HepG2 (cell line): Measurements from ENCODE around the gene NKD1. TPM values are rescaled to one million over a fixed set of nuclear protein-coding genes. Genes with fewer than 3 reads are reported as not detected.

ENCODE experiments used
- ATAD3A ChIP-seq: sonication (generic); formaldehyde crosslinking; IDR thresholded peaks from 2 replicates; pipeline ENCODE4 v1.4.0; 2020; ENCODE audit warnings: missing genetic modification reagents
- CREM ChIP-seq, 2 experiments: sonication (generic) in 1 of 2; formaldehyde crosslinking in 1 of 2; IDR thresholded peaks; 2 replicates each; pipeline versions ENCODE4 v1.4.0 to v1.6.1; 2016 to 2020; ENCODE audit warnings: antibody characterized with exemption in 1 of 2, mild to moderate bottlenecking in 1 of 2, missing genetic modification reagents in 1 of 2
- GZF1 ChIP-seq: sonication (generic); formaldehyde crosslinking; IDR thresholded peaks from 2 replicates; pipeline ENCODE4 v1.5.1; 2020; ENCODE audit warnings: mild to moderate bottlenecking, missing genetic modification reagents
- HHEX ChIP-seq: IDR thresholded peaks from 2 replicates; pipeline ENCODE4 v1.6.1; 2016; ENCODE audit warnings: control low read depth
- HNF4G ChIP-seq, 2 experiments: sonication (generic) in 1 of 2; formaldehyde crosslinking in 1 of 2; IDR thresholded peaks; 2 replicates each; pipeline versions ENCODE4 v1.4.0 to v1.6.1; 2011 to 2020; ENCODE audit warnings: borderline replicate concordance in 2 of 2, low read depth in 2 of 2, mild to moderate bottlenecking in 2 of 2, low read length in 1 of 2, missing genetic modification reagents in 1 of 2, moderate library complexity in 1 of 2
- HNRNPL ChIP-seq: fragments of 200-400 bp; formaldehyde crosslinking; IDR thresholded peaks from 2 replicates; pipeline ENCODE4 v1.6.1; 2017; ENCODE audit warnings: mild to moderate bottlenecking, low read depth, low read length
- NFKB2 ChIP-seq: sonication (generic); formaldehyde crosslinking; IDR thresholded peaks from 2 replicates; pipeline ENCODE4 v1.4.0; 2020; ENCODE audit warnings: missing genetic modification reagents, borderline replicate concordance
- NR2F2 ChIP-seq: IDR thresholded peaks from 2 replicates; pipeline ENCODE4 v1.6.1; 2012; ENCODE audit warnings: low read depth, inconsistent platforms, borderline replicate concordance
- RAD21 ChIP-seq: fragments of 450-650 bp; formaldehyde crosslinking; IDR thresholded peaks from 2 replicates; pipeline ENCODE4 v1.5.0; 2020; ENCODE audit warnings: mild to moderate bottlenecking
- SATB2 ChIP-seq: sonication (generic); formaldehyde crosslinking; IDR thresholded peaks from 2 replicates; pipeline ENCODE4 v1.5.0; 2020; ENCODE audit warnings: missing genetic modification reagents
- SNAPC2 ChIP-seq: sonication (generic); formaldehyde crosslinking; IDR thresholded peaks from 2 replicates; pipeline ENCODE4 v1.8.1; 2022; ENCODE audit warnings: mild to moderate bottlenecking, missing genetic modification reagents
- SRY ChIP-seq: sonication (generic); formaldehyde crosslinking; IDR thresholded peaks from 2 replicates; pipeline ENCODE4 v1.8.0; 2022; ENCODE audit warnings: mild to moderate bottlenecking, missing genetic modification reagents
- SUZ12 ChIP-seq: fragments of 150-350 bp; IDR thresholded peaks from 2 replicates; pipeline ENCODE4 v1.6.1; 2014; ENCODE audit warnings: low read depth, low read length
- TCF12 ChIP-seq, 2 experiments: fragments of 450-650 bp in 1 of 2; sonication (generic) in 1 of 2; formaldehyde crosslinking in 1 of 2; IDR thresholded peaks; 2 replicates each; pipeline versions ENCODE4 v1.6.1 to v1.8.0; 2017 to 2022; ENCODE audit warnings: antibody characterized with exemption in 1 of 2, mild to moderate bottlenecking in 1 of 2, missing genetic modification reagents in 1 of 2, moderate library complexity in 1 of 2
- THAP8 ChIP-seq: sonication (generic); formaldehyde crosslinking; IDR thresholded peaks from 2 replicates; pipeline ENCODE4 v1.5.1; 2020; ENCODE audit warnings: missing genetic modification reagents, mild to moderate bottlenecking, borderline replicate concordance
- ZFY ChIP-seq: sonication (generic); formaldehyde crosslinking; IDR thresholded peaks from 2 replicates; pipeline ENCODE4 v1.4.0; 2020; ENCODE audit warnings: missing genetic modification reagents
- ZHX1 ChIP-seq: sonication (generic); formaldehyde crosslinking; IDR thresholded peaks from 2 replicates; pipeline ENCODE4 v1.8.1; 2022; ENCODE audit warnings: low read depth, mild to moderate bottlenecking, missing genetic modification reagents
- ZMYM4 ChIP-seq: sonication (generic); formaldehyde crosslinking; IDR thresholded peaks from 2 replicates; pipeline ENCODE4 v1.8.1; 2023; ENCODE audit warnings: mild to moderate bottlenecking, missing genetic modification reagents
- ZNF382 ChIP-seq: sonication (generic); formaldehyde crosslinking; IDR thresholded peaks from 2 replicates; pipeline ENCODE4 v1.5.0; 2020; ENCODE audit warnings: missing genetic modification reagents, mild to moderate bottlenecking, borderline replicate concordance
- ZNF503 ChIP-seq: sonication (generic); formaldehyde crosslinking; IDR thresholded peaks from 2 replicates; pipeline ENCODE4 v1.4.0; 2020; ENCODE audit warnings: missing genetic modification reagents
- ZNF616 ChIP-seq: sonication (generic); formaldehyde crosslinking; IDR thresholded peaks from 2 replicates; pipeline ENCODE4 v1.5.0; 2020; ENCODE audit warnings: low read depth, mild to moderate bottlenecking, missing genetic modification reagents
- ZNF776 ChIP-seq: sonication (generic); formaldehyde crosslinking; IDR thresholded peaks from 2 replicates; pipeline ENCODE4 v1.4.0; 2020; ENCODE audit warnings: mild to moderate bottlenecking, missing genetic modification reagents
- ZSCAN9 ChIP-seq: IDR thresholded peaks from 2 replicates; pipeline ENCODE4 v1.6.1; 2016; ENCODE audit warnings: borderline replicate concordance
- polyA plus RNA-seq, 8 experiments: library from polyadenylated mRNA; depleted of rRNA in 3 of 8; stranded (reverse) in 7 of 8; unstranded in 1 of 8; fragments of >200 nt; fragmentation: Illumina TruSeq in 4 of 8; extraction: Trizol in 4 of 8; gene quantifications; 2 replicates each; pipeline versions ENCODE4 v1.2.1 to v1.2.3, GENCODE V29; 2011 to 2016; ENCODE audit warnings: low read depth in 4 of 8, missing spikeins in 1 of 8, mixed read lengths in 1 of 8; ENCODE audit not compliant: insufficient read depth in 1 of 8
- total RNA-seq, 5 experiments: library from RNA; depleted of rRNA; stranded (reverse); fragments of >200 nt; fragmentation: Illumina TruSeq; extraction: Trizol; gene quantifications; 2 replicates each; pipeline ENCODE4 v1.2.3, GENCODE V29; 2016; ENCODE audit warnings: low read depth in 1 of 5
- TF ChIP-seq, protein P1 (sequence below): sonication (generic); formaldehyde crosslinking; IDR thresholded peaks from 2 replicates; pipeline ENCODE4 v1.5.0; 2020; ENCODE audit warnings: missing genetic modification reagents

Gene NKD1
- total and polyA plus RNA-seq, 2 of the 13 experiments (the other 11 are each of a cell fraction or from before 2014, with no cell fraction given), result 70.4 to 121 TPM

- TF ChIP-seq ZNF503 (CRISPR knock-in tag) (no peak), HNF4G (IDR thresholded peaks at IDR 0.05; ENCODE audit: borderline replicate concordance, low read depth, low read length) (no peak), HNF4G (CRISPR knock-in tag; IDR thresholded peaks at IDR 0.05; ENCODE audit: borderline replicate concordance, low read depth) (no peak), SNAPC2 (CRISPR knock-in tag) (no peak), ZNF616 (CRISPR knock-in tag) (no peak), THAP8 (CRISPR knock-in tag) (0 out of 2 replicates have a peak, but pooled peaks have one; percentile 48), ZNF382 (no peak), CREM (IDR thresholded peaks at IDR 0.05) (no peak), CREM (CRISPR knock-in tag; IDR thresholded peaks at IDR 0.05) (no peak), ZMYM4 (CRISPR knock-in tag) (no peak; the same call in 1 of the 2 replicates), TCF12 (IDR thresholded peaks at IDR 0.05) (no peak), TCF12 (CRISPR knock-in tag; IDR thresholded peaks at IDR 0.05) (no peak), GZF1 (CRISPR knock-in tag) (no peak), ZSCAN9 (CRISPR knock-in tag) (no peak), NR2F2 (no peak), ZNF776 (no peak), ATAD3A (no peak), SRY (CRISPR knock-in tag) (peak; percentile 70), RAD21 (CRISPR knock-in tag) (no peak), SATB2 (CRISPR knock-in tag) (no peak), ZHX1 (CRISPR knock-in tag) (no peak), HHEX (no peak), NFKB2 (CRISPR knock-in tag) (no peak), HNRNPL (peak; percentile 74; the same call in 1 of the 2 replicates), ZFY (CRISPR knock-in tag) (no peak), SUZ12 (no peak)
- TF ChIP-seq, protein P1, sequence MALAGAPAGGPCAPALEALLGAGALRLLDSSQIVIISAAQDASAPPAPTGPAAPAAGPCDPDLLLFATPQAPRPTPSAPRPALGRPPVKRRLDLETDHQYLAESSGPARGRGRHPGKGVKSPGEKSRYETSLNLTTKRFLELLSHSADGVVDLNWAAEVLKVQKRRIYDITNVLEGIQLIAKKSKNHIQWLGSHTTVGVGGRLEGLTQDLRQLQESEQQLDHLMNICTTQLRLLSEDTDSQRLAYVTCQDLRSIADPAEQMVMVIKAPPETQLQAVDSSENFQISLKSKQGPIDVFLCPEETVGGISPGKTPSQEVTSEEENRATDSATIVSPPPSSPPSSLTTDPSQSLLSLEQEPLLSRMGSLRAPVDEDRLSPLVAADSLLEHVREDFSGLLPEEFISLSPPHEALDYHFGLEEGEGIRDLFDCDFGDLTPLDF (CRISPR knock-in tag), result no peak
Observed at GRCh38 chr16:50548909-50549560, 839 bp downstream of the NKD1 start (continued).
